ENCODE data around the gene PIK3AP1. TPM values are rescaled to one million over a fixed set of nuclear protein-coding genes. Genes with fewer than 3 reads are reported as not detected.

The PIK3AP1 gene
- total RNA-seq, 1 experiment from 2014 or later: 0.47 TPM

- no peak for DNase-seq (ENCODE audit: extremely low read depth, low read depth)
Observed at GRCh38 chr10:96619120-96619519, 101.2 kb downstream of the PIK3AP1 start.

- no peak for DNase-seq (ENCODE audit: extremely low read depth, low read depth)
Observed at GRCh38 chr10:96618653-96619052, 101.7 kb downstream of the PIK3AP1 start.

GRCh38 chr10:96616961-96617360 lies 103.4 kb downstream of the PIK3AP1 start:
- no peak for DNase-seq (ENCODE audit: extremely low read depth, low read depth)

- no peak for DNase-seq (ENCODE audit: extremely low read depth, low read depth)
Observed at GRCh38 chr10:96614515-96614914, 105.8 kb downstream of the PIK3AP1 start.

GRCh38 chr10:96613576-96613975 lies 106.7 kb downstream of the PIK3AP1 start:
- no peak for DNase-seq (ENCODE audit: extremely low read depth, low read depth)

- no peak for DNase-seq (ENCODE audit: extremely low read depth, low read depth)
Observed at GRCh38 chr10:96612055-96612830, 108.1 kb downstream of the PIK3AP1 start.

GRCh38 chr10:96610817-96611216 lies 109.5 kb downstream of the PIK3AP1 start:
- DNase-seq (ENCODE audit: extremely low read depth, low read depth): no peak

- DNase-seq (ENCODE audit: extremely low read depth, low read depth): no peak
Observed at GRCh38 chr10:96609510-96609909, 110.8 kb downstream of the PIK3AP1 start.

- no peak for DNase-seq (ENCODE audit: extremely low read depth, low read depth)
Observed at GRCh38 chr10:96608805-96609204, 111.5 kb downstream of the PIK3AP1 start.

- no peak for DNase-seq (ENCODE audit: extremely low read depth, low read depth)
Observed at GRCh38 chr10:96608262-96608661, 112.1 kb downstream of the PIK3AP1 start.

GRCh38 chr10:96606946-96607345 lies 113.4 kb downstream of the PIK3AP1 start:
- no peak for DNase-seq (ENCODE audit: extremely low read depth, low read depth)

GRCh38 chr10:96606216-96606615 lies 114.1 kb downstream of the PIK3AP1 start:
- DNase-seq (ENCODE audit: extremely low read depth, low read depth): no peak

GRCh38 chr10:96600337-96600736 lies 120.0 kb downstream of the PIK3AP1 start:
- DNase-seq (ENCODE audit: extremely low read depth, low read depth): no peak

- DNase-seq (ENCODE audit: extremely low read depth, low read depth): no peak
Observed at GRCh38 chr10:96598846-96599245, 121.5 kb downstream of the PIK3AP1 start.

- DNase-seq (ENCODE audit: extremely low read depth, low read depth): no peak
Observed at GRCh38 chr10:96596422-96597407, 123.6 kb downstream of the PIK3AP1 start.

- DNase-seq (ENCODE audit: extremely low read depth, low read depth): no peak
Observed at GRCh38 chr10:96595741-96596140, 124.6 kb downstream of the PIK3AP1 start.

- no peak for DNase-seq (ENCODE audit: extremely low read depth, low read depth)
Observed at GRCh38 chr10:96591946-96592345, 128.4 kb downstream of the PIK3AP1 start.

GRCh38 chr10:96588616-96589419 lies 131.5 kb downstream of the PIK3AP1 start:
- no peak for DNase-seq (ENCODE audit: extremely low read depth, low read depth)

GRCh38 chr10:96588060-96588554 lies 132.2 kb downstream of the PIK3AP1 start:
- no peak for DNase-seq (ENCODE audit: extremely low read depth, low read depth)

GRCh38 chr10:96587264-96588059 lies 132.9 kb downstream of the PIK3AP1 start:
- DNase-seq (ENCODE audit: extremely low read depth, low read depth): peak; percentile 57
